Renal cortical epithelial cell (primary cell): ENCODE measurements around the gene EYA2. TPM values are rescaled to one million over a fixed set of nuclear protein-coding genes. Genes with fewer than 3 reads are reported as not detected.
A peak's percentile ranks its signal among the peaks of the same experiment; 100 is the strongest.
"Not testable (repeated sequence)": the region's sequence is repeated elsewhere in the genome, so short reads cannot be mapped to it uniquely, and the experiment has no call there.

ENCODE experiments used
- DNase-seq: peaks from one replicate; pipeline ENCODE4 v3.0.0-alpha.2; 2011; ENCODE audit warnings: low read depth
- total RNA-seq: library from RNA; depleted of rRNA; stranded (reverse); fragments of >200 nt; gene quantifications from 2 replicates; pipeline ENCODE4 v1.2.3, GENCODE V29; 2014

EYA2 gene
- total RNA-seq, 1 donor from 2014 or later, result not detected

GRCh38 chr20:47202733-47203667 is 308.4 kb downstream of the EYA2 start:
- no peak for DNase-seq

GRCh38 chr20:47204008-47204849 is 309.6 kb downstream of the EYA2 start:
- DNase-seq, result peak; percentile 64

GRCh38 chr20:47204850-47205122 is 310.1 kb downstream of the EYA2 start:
- DNase-seq, result not testable (repeated sequence)

GRCh38 chr20:47205577-47206123 is 311.0 kb downstream of the EYA2 start:
- DNase-seq, result peak; percentile 46

GRCh38 chr20:47206552-47206951 is 311.9 kb downstream of the EYA2 start:
- DNase-seq, result peak; percentile 20

GRCh38 chr20:47206962-47207641 is 312.5 kb downstream of the EYA2 start:
- DNase-seq, result no peak

- no peak for DNase-seq
Observed at GRCh38 chr20:47208534-47209174, 314.0 kb downstream of the EYA2 start.

GRCh38 chr20:47209982-47210381 is 315.3 kb downstream of the EYA2 start:
- no peak for DNase-seq

- DNase-seq, result no peak
Observed at GRCh38 chr20:47210470-47210869, 315.8 kb downstream of the EYA2 start.

GRCh38 chr20:47211036-47211435 is 316.4 kb downstream of the EYA2 start:
- DNase-seq, result no peak

GRCh38 chr20:47212606-47213207 is 318.1 kb downstream of the EYA2 start:
- DNase-seq, result no peak

GRCh38 chr20:47213966-47214365 is 319.3 kb downstream of the EYA2 start:
- no peak for DNase-seq

- no peak for DNase-seq
Observed at GRCh38 chr20:47215653-47216397, 321.2 kb downstream of the EYA2 start.

- no peak for DNase-seq
Observed at GRCh38 chr20:47216819-47217410, 322.3 kb downstream of the EYA2 start.

GRCh38 chr20:47217482-47218446 is 323.1 kb downstream of the EYA2 start:
- no peak for DNase-seq

GRCh38 chr20:47220161-47220582 is 325.5 kb downstream of the EYA2 start:
- no peak for DNase-seq

GRCh38 chr20:47221036-47221625 is 326.5 kb downstream of the EYA2 start:
- no peak for DNase-seq

- no peak for DNase-seq
Observed at GRCh38 chr20:47222468-47223119, 328.0 kb downstream of the EYA2 start.
